ENCODE data around the gene PCLO. TPM values are rescaled to one million over a fixed set of nuclear protein-coding genes. Genes with fewer than 3 reads are reported as not detected.

The PCLO gene
- total and polyA plus RNA-seq, 5 donors from 2014 or later = not detected

DNA sequence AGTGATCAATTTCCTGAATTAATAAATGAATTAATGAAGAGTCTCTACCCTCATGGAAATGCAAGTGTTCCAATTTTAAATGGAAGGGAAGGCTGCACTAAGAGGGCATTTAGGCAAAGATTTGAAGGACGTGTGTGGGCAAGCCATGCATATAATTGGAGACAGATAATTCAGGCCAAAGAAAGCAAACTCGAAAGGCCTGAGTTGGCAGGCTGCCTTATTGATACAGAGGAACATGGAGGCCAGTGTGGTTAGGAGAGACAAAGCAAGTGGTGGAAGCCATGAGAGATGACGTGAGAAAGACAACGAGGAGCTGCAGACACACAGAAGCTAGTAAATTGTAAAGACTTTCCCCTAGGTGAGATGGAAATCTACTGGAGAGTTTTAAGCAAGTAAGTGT lies 15.4 kb upstream of the PCLO start:
- no peaks in the 10 kb centered on the region for H3K4me1 Mint-ChIP-seq
- Histone ChIP-seq H3K36me3 (ENCODE audit: control insufficient read depth, insufficient read depth, low read length) (no peaks in the 10 kb centered on the region), H3K4me3 (ENCODE audit: low read depth, low read length) (no peak overlapping the region), H3K27ac (ENCODE audit: insufficient read depth, low read length, poor library complexity, severe bottlenecking) (no peak overlapping the region), H3K4me1 (ENCODE audit: control insufficient read depth, insufficient read depth, low read length, poor library complexity, severe bottlenecking) (no peaks in the 10 kb centered on the region), H3K9me3 (ENCODE audit: control insufficient read depth in 2 of 2, low read length in 2 of 2) (peaks cover 2 to 13% of the 10 kb centered on the region in 2 experiments), H3K27me3 (ENCODE audit: control insufficient read depth, insufficient read depth, low read length) (no peaks in the 10 kb centered on the region)
- H3K27ac Mint-ChIP-seq = no peak overlapping the region
- no peak overlapping the region for H3K4me3 Mint-ChIP-seq
- ATAC-seq (ENCODE audit: low read depth in 2 of 2) (no peak), DNase-seq (no peak)
- peaks cover 0 to 20% (median 8%) of the 10 kb centered on the region in 7 donors for H3K9me3 Mint-ChIP-seq
- H3K27me3 Mint-ChIP-seq = no peaks in the 10 kb centered on the region
- no peaks in the 10 kb centered on the region for H3K36me3 Mint-ChIP-seq

DNA sequence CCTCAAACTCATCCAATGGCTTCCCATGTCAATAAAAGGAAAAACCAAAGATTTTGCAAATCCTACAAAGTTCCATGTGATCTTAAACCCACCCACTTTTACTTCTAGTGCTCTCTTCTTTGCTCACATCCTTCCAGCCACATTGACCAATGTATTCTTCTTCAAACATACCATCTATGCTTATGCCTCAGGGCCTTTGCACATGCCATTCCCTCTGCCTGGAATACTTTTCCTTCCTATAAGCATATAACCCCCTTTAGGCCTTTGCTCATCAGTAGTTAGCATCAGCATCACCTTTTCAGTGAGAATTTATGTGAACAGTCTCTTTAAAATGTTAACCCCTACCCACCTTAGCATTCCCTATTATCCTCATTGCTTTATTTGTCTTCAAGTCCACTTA lies 11.0 kb upstream of the PCLO start:
- Histone ChIP-seq H3K36me3 (ENCODE audit: control insufficient read depth, insufficient read depth, low read length) (no peaks in the 10 kb centered on the region), H3K27me3 (ENCODE audit: control insufficient read depth, insufficient read depth, low read length) (no peaks in the 10 kb centered on the region), H3K4me3 (ENCODE audit: low read depth, low read length) (no peak overlapping the region), H3K9me3 (ENCODE audit: control insufficient read depth in 2 of 2, low read length in 2 of 2) (no peaks in the 10 kb centered on the region), H3K27ac (ENCODE audit: insufficient read depth, low read length, poor library complexity, severe bottlenecking) (no peak overlapping the region), H3K4me1 (ENCODE audit: control insufficient read depth, insufficient read depth, low read length, poor library complexity, severe bottlenecking) (no peaks in the 10 kb centered on the region)
- Mint-ChIP-seq H3K4me1 (no peaks in the 10 kb centered on the region), H3K9me3 (peaks cover 3 to 11% (median 5%) of the 10 kb centered on the region in 7 donors), H3K27ac (no peak overlapping the region), H3K4me3 (no peak overlapping the region), H3K36me3 (no peaks in the 10 kb centered on the region), H3K27me3 (no peaks in the 10 kb centered on the region)
- no peak for DNase-seq
- ATAC-seq (ENCODE audit: low read depth in 2 of 2) = no peak

DNA sequence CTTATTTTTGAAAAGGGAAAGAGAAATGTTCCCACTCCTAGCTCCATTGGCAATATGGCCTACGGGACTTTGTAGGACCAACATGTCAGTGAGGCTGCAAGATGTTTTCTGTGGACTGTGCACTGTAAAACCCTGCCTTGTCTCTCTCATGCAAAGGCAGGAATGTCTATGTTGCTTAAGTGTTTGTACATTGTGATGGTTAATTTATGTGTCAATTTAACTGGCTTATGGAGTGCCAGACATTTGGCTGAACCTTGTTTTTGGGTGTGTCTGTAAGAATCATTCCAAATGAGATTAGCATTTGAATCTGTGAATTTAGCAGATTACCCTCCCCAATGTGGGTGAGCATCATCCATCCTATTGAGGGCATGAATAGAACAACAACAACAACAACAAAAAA lies 4.1 kb upstream of the PCLO start:
- H3K27me3 ChIP-seq (ENCODE audit: control insufficient read depth, insufficient read depth, low read length) = no peaks in the 10 kb centered on the region
- H3K27ac ChIP-seq (ENCODE audit: insufficient read depth, low read length, poor library complexity, severe bottlenecking) = no peak overlapping the region
- no peaks in the 10 kb centered on the region for H3K9me3 ChIP-seq (ENCODE audit: control insufficient read depth in 2 of 2, low read length in 2 of 2)
- Mint-ChIP-seq H3K36me3 (no peaks in the 10 kb centered on the region), H3K4me1 (peaks cover 0 to 4% (median 3%) of the 10 kb centered on the region in 4 donors), H3K27me3 (peaks cover 3% of the 10 kb centered on the region), H3K4me3 (no peak overlapping the region), H3K9me3 (peaks cover 0 to 10% (median 5%) of the 10 kb centered on the region in 7 donors), H3K27ac (no peak overlapping the region)
- ATAC-seq (ENCODE audit: low read depth in 2 of 2) (no peak), DNase-seq (no peak)
- no peaks in the 10 kb centered on the region for H3K4me1 ChIP-seq (ENCODE audit: control insufficient read depth, insufficient read depth, low read length, poor library complexity, severe bottlenecking)
- no peak overlapping the region for H3K4me3 ChIP-seq (ENCODE audit: low read depth, low read length)
- no peaks in the 10 kb centered on the region for H3K36me3 ChIP-seq (ENCODE audit: control insufficient read depth, insufficient read depth, low read length)

DNA sequence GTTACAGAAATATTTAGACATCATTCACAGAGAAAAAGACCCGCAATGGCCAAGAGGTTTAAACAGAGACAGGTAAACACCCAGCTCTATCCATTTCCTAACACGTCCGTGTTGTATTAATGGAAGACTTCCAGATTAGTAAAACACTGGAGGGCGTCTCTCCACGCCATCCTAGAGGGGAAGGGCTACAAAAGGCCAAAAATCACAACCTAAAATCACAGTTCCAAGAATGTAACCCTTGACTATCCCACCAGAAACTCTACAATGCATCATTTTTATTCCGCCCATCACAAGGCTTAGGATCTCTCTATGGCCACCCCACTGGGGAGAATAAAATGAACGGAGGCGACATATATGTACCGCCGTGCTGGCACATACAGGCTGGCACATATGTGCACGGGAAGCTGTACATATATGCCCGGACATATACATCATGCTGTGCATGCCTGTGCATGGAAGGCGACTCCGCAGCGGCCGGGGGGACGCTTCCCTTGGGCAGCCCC lies 734 bp downstream of the PCLO start:
- H3K27me3 ChIP-seq (ENCODE audit: control insufficient read depth, insufficient read depth, low read length) = no peaks in the 10 kb centered on the region
- H3K36me3 ChIP-seq (ENCODE audit: control insufficient read depth, insufficient read depth, low read length) = no peaks in the 10 kb centered on the region
- H3K9me3 ChIP-seq (ENCODE audit: control insufficient read depth in 2 of 2, low read length in 2 of 2) = no peaks in the 10 kb centered on the region
- H3K4me1 ChIP-seq (ENCODE audit: control insufficient read depth, insufficient read depth, low read length, poor library complexity, severe bottlenecking) = no peaks in the 10 kb centered on the region
- Mint-ChIP-seq H3K27ac (no peak overlapping the region), H3K4me3 (peak overlapping the region in 2 of 4 donors; percentile 48 to 57), H3K27me3 (peaks cover 7% of the 10 kb centered on the region), H3K36me3 (no peaks in the 10 kb centered on the region), H3K9me3 (peaks cover 0 to 10% (median 4%) of the 10 kb centered on the region in 7 donors), H3K4me1 (peaks cover 0 to 6% (median 4%) of the 10 kb centered on the region in 4 donors)
- no peak overlapping the region for H3K4me3 ChIP-seq (ENCODE audit: low read depth, low read length)
- DNase-seq (no peak), ATAC-seq (ENCODE audit: low read depth in 2 of 2) (no peak)
- no peak overlapping the region for H3K27ac ChIP-seq (ENCODE audit: insufficient read depth, low read length, poor library complexity, severe bottlenecking)

DNA sequence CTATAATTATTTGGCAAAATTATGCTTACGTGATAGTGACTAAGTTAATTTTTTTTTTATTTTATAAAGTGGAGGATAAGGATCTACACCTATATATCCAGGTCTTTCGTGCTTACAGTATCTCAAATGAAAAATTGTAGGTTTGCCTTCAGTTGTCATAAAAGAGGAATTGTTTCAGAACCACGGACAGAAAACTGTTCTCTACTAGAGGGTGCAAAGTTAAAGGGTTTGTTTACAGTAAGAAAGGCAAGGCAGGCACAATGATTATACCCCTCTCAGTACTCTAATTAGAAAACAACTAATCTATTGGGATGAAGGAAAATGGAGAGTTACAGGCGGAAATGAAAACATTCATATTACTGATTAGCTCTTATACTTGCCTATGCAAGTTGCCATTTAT lies 1.5 kb downstream of the PCLO start:
- Mint-ChIP-seq H3K27ac (no peak overlapping the region), H3K4me1 (peaks cover 0 to 6% (median 4%) of the 10 kb centered on the region in 4 donors), H3K9me3 (peaks cover 0 to 10% (median 4%) of the 10 kb centered on the region in 7 donors), H3K36me3 (no peaks in the 10 kb centered on the region), H3K4me3 (no peak overlapping the region), H3K27me3 (peaks cover 7% of the 10 kb centered on the region)
- no peaks in the 10 kb centered on the region for H3K36me3 ChIP-seq (ENCODE audit: control insufficient read depth, insufficient read depth, low read length)
- ATAC-seq (ENCODE audit: low read depth in 2 of 2) (no peak), DNase-seq (no peak)
- H3K4me3 ChIP-seq (ENCODE audit: low read depth, low read length) = no peak overlapping the region
- no peak overlapping the region for H3K27ac ChIP-seq (ENCODE audit: insufficient read depth, low read length, poor library complexity, severe bottlenecking)
- no peaks in the 10 kb centered on the region for H3K9me3 ChIP-seq (ENCODE audit: control insufficient read depth in 2 of 2, low read length in 2 of 2)
- no peaks in the 10 kb centered on the region for H3K4me1 ChIP-seq (ENCODE audit: control insufficient read depth, insufficient read depth, low read length, poor library complexity, severe bottlenecking)
- no peaks in the 10 kb centered on the region for H3K27me3 ChIP-seq (ENCODE audit: control insufficient read depth, insufficient read depth, low read length)

DNA sequence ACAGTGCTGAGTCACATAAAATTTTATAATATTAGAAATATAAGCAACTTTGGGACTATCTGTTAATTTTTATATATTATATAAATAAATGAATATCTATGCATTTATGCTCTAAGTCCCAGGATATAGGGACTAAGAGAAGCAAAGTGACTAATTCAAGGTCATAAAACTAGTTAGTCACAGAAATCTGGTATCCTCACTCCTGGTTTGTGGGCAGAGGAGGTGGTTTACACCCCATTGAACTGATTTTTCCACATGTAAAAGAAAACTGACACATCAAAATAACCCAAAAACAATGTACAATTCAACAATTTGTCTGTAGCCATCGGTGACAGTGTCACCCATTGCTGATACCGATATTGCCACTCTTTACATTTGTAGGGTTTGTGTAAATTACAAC lies 3.0 kb downstream of the PCLO start:
- Histone ChIP-seq H3K4me1 (ENCODE audit: control insufficient read depth, insufficient read depth, low read length, poor library complexity, severe bottlenecking) (no peaks in the 10 kb centered on the region), H3K27me3 (ENCODE audit: control insufficient read depth, insufficient read depth, low read length) (no peaks in the 10 kb centered on the region), H3K4me3 (ENCODE audit: low read depth, low read length) (no peak overlapping the region), H3K27ac (ENCODE audit: insufficient read depth, low read length, poor library complexity, severe bottlenecking) (no peak overlapping the region), H3K9me3 (ENCODE audit: control insufficient read depth in 2 of 2, low read length in 2 of 2) (no peaks in the 10 kb centered on the region), H3K36me3 (ENCODE audit: control insufficient read depth, insufficient read depth, low read length) (no peaks in the 10 kb centered on the region)
- Mint-ChIP-seq H3K27me3 (peaks cover 7% of the 10 kb centered on the region), H3K4me1 (peaks cover 0 to 6% (median 4%) of the 10 kb centered on the region in 4 donors), H3K9me3 (peaks cover 0 to 13% (median 7%) of the 10 kb centered on the region in 7 donors), H3K27ac (no peak overlapping the region), H3K36me3 (no peaks in the 10 kb centered on the region), H3K4me3 (no peak overlapping the region)
- no peak for ATAC-seq (ENCODE audit: low read depth in 2 of 2)
- DNase-seq = no peak

DNA sequence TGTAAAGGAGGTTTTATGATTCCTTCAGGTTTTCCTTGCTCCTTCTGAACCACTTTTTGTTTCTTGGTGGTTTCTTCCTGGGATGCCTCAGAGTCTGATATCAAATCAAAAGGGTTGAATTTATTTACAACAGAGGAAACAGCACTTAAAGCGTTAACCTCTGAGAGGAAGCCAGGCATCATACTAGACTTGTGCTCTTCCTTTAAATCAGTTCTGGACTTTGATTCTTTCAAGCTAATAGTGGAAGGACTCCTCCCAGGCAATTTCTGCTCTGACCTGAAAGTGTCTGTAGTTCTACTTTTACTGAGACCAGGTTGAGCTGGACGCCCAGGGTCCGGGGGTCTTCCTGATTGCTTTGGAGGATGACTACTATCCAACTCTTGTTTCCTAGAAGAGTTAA lies 6.7 kb downstream of the PCLO start:
- H3K27me3 Mint-ChIP-seq = no peaks in the 10 kb centered on the region
- no peak overlapping the region for H3K27ac Mint-ChIP-seq
- H3K36me3 ChIP-seq (ENCODE audit: control insufficient read depth, insufficient read depth, low read length) = no peaks in the 10 kb centered on the region
- H3K36me3 Mint-ChIP-seq = no peaks in the 10 kb centered on the region
- H3K4me3 Mint-ChIP-seq = no peak overlapping the region
- H3K27ac ChIP-seq (ENCODE audit: insufficient read depth, low read length, poor library complexity, severe bottlenecking) = no peak overlapping the region
- no peaks in the 10 kb centered on the region for H3K4me1 Mint-ChIP-seq
- H3K4me3 ChIP-seq (ENCODE audit: low read depth, low read length) = no peak overlapping the region
- no peaks in the 10 kb centered on the region for H3K9me3 ChIP-seq (ENCODE audit: control insufficient read depth in 2 of 2, low read length in 2 of 2)
- no peaks in the 10 kb centered on the region for H3K27me3 ChIP-seq (ENCODE audit: control insufficient read depth, insufficient read depth, low read length)
- H3K9me3 Mint-ChIP-seq = peaks cover 1 to 16% (median 7%) of the 10 kb centered on the region in 7 donors
- DNase-seq (no peak), ATAC-seq (ENCODE audit: low read depth in 2 of 2) (no peak)
- H3K4me1 ChIP-seq (ENCODE audit: control insufficient read depth, insufficient read depth, low read length, poor library complexity, severe bottlenecking) = no peaks in the 10 kb centered on the region

DNA sequence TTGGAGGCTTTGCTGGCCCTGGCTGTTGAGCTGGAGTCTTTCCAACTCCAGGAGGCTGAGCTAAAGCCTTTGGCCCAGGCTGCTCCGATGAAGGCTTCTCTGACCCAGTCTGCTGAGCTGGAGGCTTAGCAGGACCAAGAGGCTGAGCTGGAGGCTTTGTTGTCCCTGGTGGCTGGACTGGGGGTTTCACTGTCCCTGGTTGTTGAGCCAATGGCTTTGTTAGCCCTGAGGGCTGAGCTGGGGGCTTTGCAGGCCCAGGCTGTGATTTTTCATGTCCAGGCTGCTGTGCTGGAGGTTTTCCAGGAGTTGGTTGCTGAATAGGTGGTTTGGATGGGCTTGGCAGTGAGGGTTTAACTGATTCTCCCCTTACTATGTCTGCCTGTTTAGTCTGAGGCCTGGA lies 7.3 kb downstream of the PCLO start:
- Mint-ChIP-seq H3K4me1 (no peaks in the 10 kb centered on the region), H3K9me3 (peaks cover 1 to 16% (median 7%) of the 10 kb centered on the region in 7 donors), H3K27ac (no peak overlapping the region), H3K4me3 (no peak overlapping the region), H3K36me3 (no peaks in the 10 kb centered on the region), H3K27me3 (no peaks in the 10 kb centered on the region)
- Histone ChIP-seq H3K27me3 (ENCODE audit: control insufficient read depth, insufficient read depth, low read length) (no peaks in the 10 kb centered on the region), H3K4me3 (ENCODE audit: low read depth, low read length) (no peak overlapping the region), H3K27ac (ENCODE audit: insufficient read depth, low read length, poor library complexity, severe bottlenecking) (no peak overlapping the region), H3K36me3 (ENCODE audit: control insufficient read depth, insufficient read depth, low read length) (no peaks in the 10 kb centered on the region), H3K9me3 (ENCODE audit: control insufficient read depth in 2 of 2, low read length in 2 of 2) (no peaks in the 10 kb centered on the region), H3K4me1 (ENCODE audit: control insufficient read depth, insufficient read depth, low read length, poor library complexity, severe bottlenecking) (no peaks in the 10 kb centered on the region)
- ATAC-seq (ENCODE audit: low read depth in 2 of 2) = no peak
- DNase-seq = no peak
